GM23338 (cell line): Measurements from ENCODE around the gene PSKH1. TPM values are rescaled to one million over a fixed set of nuclear protein-coding genes. Genes with fewer than 3 reads are reported as not detected.

Source experiments
- ATAC-seq: fragments of 200-7000 bp; cut with Tn5 transposase; 3 replicates; pipeline ENCODE4 v1.9.1; 2020
- DNase-seq: peaks from one replicate; pipeline ENCODE4 v3.0.0-alpha.2; 2015; ENCODE audit warnings: low spot score
- H2AFZ ChIP-seq: fragments of 200-600 bp; sonication (generic); 2 replicates; pipeline ENCODE4 v1.8.0; 2016; ENCODE audit warnings: antibody characterized with exemption, mild to moderate bottlenecking, moderate library complexity
- H3F3A ChIP-seq: fragments of 200-600 bp; sonication (generic); replicated peaks from 2 replicates; pipeline ENCODE4 v1.8.0; 2017; ENCODE audit warnings: antibody characterized with exemption, mixed run types, low read depth
- H3K27ac ChIP-seq: fragments of 200-600 bp; sonication (generic); 2 replicates; pipeline ENCODE4 v1.6.1; 2016; ENCODE audit warnings: low read depth
- H3K27me3 ChIP-seq: fragments of 200-600 bp; sonication (generic); 2 replicates; pipeline ENCODE4 v1.8.0; 2016; ENCODE audit warnings: mild to moderate bottlenecking, mixed run types, moderate library complexity; ENCODE audit not compliant: insufficient read depth
- H3K36me3 ChIP-seq: fragments of 200-600 bp; sonication (generic); 2 replicates; pipeline ENCODE4 v1.8.0; 2016; ENCODE audit warnings: mild to moderate bottlenecking; ENCODE audit not compliant: insufficient read depth
- H3K4me1 ChIP-seq: fragments of 200-600 bp; sonication (generic); 2 replicates; pipeline ENCODE4 v1.8.0; 2016; ENCODE audit warnings: mild to moderate bottlenecking, moderate library complexity; ENCODE audit not compliant: insufficient read depth
- H3K4me2 ChIP-seq: fragments of 200-600 bp; sonication (generic); 2 replicates; pipeline ENCODE4 v1.7.1; 2017; ENCODE audit warnings: mixed run types
- H3K4me3 ChIP-seq: fragments of 200-600 bp; sonication (generic); 2 replicates; pipeline ENCODE4 v1.6.1; 2016; ENCODE audit warnings: mixed run types
- H3K79me2 ChIP-seq: fragments of 200-600 bp; sonication (generic); replicated peaks from 2 replicates; pipeline ENCODE4 v1.8.0; 2017; ENCODE audit warnings: mild to moderate bottlenecking; ENCODE audit not compliant: insufficient read depth
- H3K9me2 ChIP-seq: fragments of 200-600 bp; sonication (generic); 2 replicates; pipeline ENCODE4 v1.8.0; 2017; ENCODE audit not compliant: insufficient read depth
- H4K20me1 ChIP-seq: fragments of 200-600 bp; sonication (generic); replicated peaks from 2 replicates; pipeline ENCODE4 v1.8.0; 2017; ENCODE audit warnings: mild to moderate bottlenecking; ENCODE audit not compliant: insufficient read depth
- H3K27ac Mint-ChIP-seq: 2 replicates; pipeline ENCODE4 v1.8.0; 2020; ENCODE audit warnings: inconsistent platforms, mild to moderate bottlenecking, moderate library complexity, mixed read lengths
- H3K27me3 Mint-ChIP-seq: 3 replicates; pipeline ENCODE4 v1.8.0; 2022; ENCODE audit warnings: low read depth, mild to moderate bottlenecking, moderate library complexity, mixed read lengths, inconsistent platforms; ENCODE audit not compliant: insufficient read depth, poor library complexity
- H3K36me3 Mint-ChIP-seq: 3 replicates; pipeline ENCODE4 v1.8.0; 2021; ENCODE audit warnings: low read depth, mild to moderate bottlenecking, inconsistent platforms, moderate library complexity, mixed read lengths
- H3K4me1 Mint-ChIP-seq: 3 replicates; pipeline ENCODE4 v1.8.0; 2020; ENCODE audit warnings: mild to moderate bottlenecking, inconsistent platforms, mixed read lengths
- H3K4me3 Mint-ChIP-seq: 3 replicates; pipeline ENCODE4 v1.8.0; 2021; ENCODE audit warnings: moderate library complexity, mild to moderate bottlenecking, inconsistent platforms, mixed read lengths
- H3K9me3 Mint-ChIP-seq: 3 replicates; pipeline ENCODE4 v1.8.0; 2020; ENCODE audit warnings: moderate library complexity, mild to moderate bottlenecking, inconsistent platforms, mixed read lengths
- CREB1 ChIP-seq: fragments of 250-450 bp; sonication (Bioruptor Pico); IDR thresholded peaks from 2 replicates; pipeline ENCODE4 v1.5.0; 2020; ENCODE audit warnings: low read depth, mild to moderate bottlenecking, moderate library complexity
- CTCF ChIP-seq, 2 experiments: fragments of 200-600 bp in 1 of 2; sonication (generic) in 1 of 2; conservative IDR thresholded peaks; 2 replicates each; pipeline versions ENCODE4 v1.5.1 to v1.6.1; 2016 to 2017; ENCODE audit warnings: antibody characterized with exemption in 2 of 2, low read depth in 2 of 2, mild to moderate bottlenecking in 2 of 2, moderate library complexity in 1 of 2
- ETS1 ChIP-seq: IDR thresholded peaks from 2 replicates; pipeline ENCODE4 v1.6.1; 2016; ENCODE audit warnings: antibody characterized with exemption
- EZH2 ChIP-seq: fragments of 200-600 bp; sonication (generic); IDR thresholded peaks from one replicate; pipeline ENCODE4 v1.8.0; 2017; ENCODE audit warnings: antibody characterized with exemption, mild to moderate bottlenecking, low read depth; ENCODE audit not compliant: unreplicated experiment
- EZH2phosphoT487 ChIP-seq: fragments of 200-600 bp; sonication (generic); IDR thresholded peaks from one replicate; pipeline ENCODE4 v1.8.1; 2018; ENCODE audit warnings: antibody characterized with exemption; ENCODE audit not compliant: unreplicated experiment
- NANOG ChIP-seq: IDR thresholded peaks from 2 replicates; pipeline ENCODE4 v1.6.1; 2016; ENCODE audit warnings: antibody characterized with exemption, borderline replicate concordance
- POLR2AphosphoS5 ChIP-seq: IDR thresholded peaks from 2 replicates; pipeline ENCODE4 v1.6.1; 2016; ENCODE audit warnings: antibody characterized with exemption, low read depth
- STAT1 ChIP-seq: IDR thresholded peaks from one replicate; pipeline ENCODE4 v1.6.1; 2016; ENCODE audit warnings: antibody characterized with exemption; ENCODE audit not compliant: unreplicated experiment
- ZNF114 ChIP-seq: fragments of 250-450 bp; sonication (Bioruptor Pico); IDR thresholded peaks from 2 replicates; pipeline ENCODE4 v1.5.0; 2020; ENCODE audit warnings: mild to moderate bottlenecking, moderate library complexity
- ZNF331 ChIP-seq: fragments of 250-450 bp; sonication (Bioruptor Pico); IDR thresholded peaks from 2 replicates; pipeline ENCODE4 v1.5.0; 2020; ENCODE audit warnings: low read depth, mild to moderate bottlenecking, moderate library complexity
- polyA plus RNA-seq: library from polyadenylated mRNA; unstranded; fragments of >200 nt; fragmentation: Nextera tagmentation; extraction: Ambion mirVana; gene quantifications from 2 replicates; pipeline ENCODE4 v1.2.1, GENCODE V29; 2016
- total RNA-seq: library from RNA; depleted of rRNA; stranded (reverse); fragments of >200 nt; shearing (Covaris generic); gene quantifications from 2 replicates; pipeline ENCODE4 v1.2.3, GENCODE V29; 2014
- TF ChIP-seq, protein P1 (sequence below): IDR thresholded peaks from one replicate; pipeline ENCODE4 v1.6.1; 2018; ENCODE audit warnings: antibody characterized with exemption; ENCODE audit not compliant: unreplicated experiment
- TF ChIP-seq, protein P2 (sequence below): fragments of 250-450 bp; sonication (Bioruptor Pico); IDR thresholded peaks from 2 replicates; pipeline ENCODE4 v1.5.0; 2020; ENCODE audit warnings: mild to moderate bottlenecking, moderate library complexity

The PSKH1 gene
- total and polyA plus RNA-seq, 2 experiments from 2014 or later: 14.3 to 23.9 TPM

DNA sequence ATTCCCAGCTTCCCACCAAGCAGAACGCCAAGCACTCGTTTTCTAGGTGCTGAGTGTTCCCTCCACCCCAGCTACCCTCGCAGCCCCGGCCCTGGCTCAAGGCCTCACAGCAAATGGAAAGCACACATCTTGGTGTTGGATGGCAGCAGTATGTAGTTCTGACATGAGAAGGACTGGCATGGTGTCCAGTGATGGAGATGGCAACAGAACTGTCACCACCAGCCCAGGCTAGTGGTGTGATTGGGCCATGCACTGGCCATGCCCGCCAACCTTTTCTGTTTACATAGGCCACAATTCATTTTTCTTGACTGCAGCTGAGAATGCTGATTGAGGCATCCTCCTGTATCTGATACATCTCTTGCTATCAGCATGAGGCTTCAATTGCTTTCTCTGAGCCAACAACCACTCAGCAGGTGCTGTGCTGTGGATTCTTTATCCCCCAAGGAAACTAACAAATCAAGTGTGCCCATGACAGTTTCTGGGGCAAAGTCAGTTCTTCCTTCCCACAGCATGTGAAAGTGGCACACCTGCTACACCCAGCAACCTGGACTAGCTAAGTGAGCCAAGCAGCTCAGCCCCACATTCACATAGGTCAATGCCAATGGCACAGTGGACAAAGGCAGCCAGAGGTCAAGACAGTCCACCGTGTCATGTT lies 71.5 kb downstream of the PSKH1 start:
- peaks cover 13% of the 10 kb centered on the region for H3K27me3 Mint-ChIP-seq
- TF ChIP-seq, protein P1, sequence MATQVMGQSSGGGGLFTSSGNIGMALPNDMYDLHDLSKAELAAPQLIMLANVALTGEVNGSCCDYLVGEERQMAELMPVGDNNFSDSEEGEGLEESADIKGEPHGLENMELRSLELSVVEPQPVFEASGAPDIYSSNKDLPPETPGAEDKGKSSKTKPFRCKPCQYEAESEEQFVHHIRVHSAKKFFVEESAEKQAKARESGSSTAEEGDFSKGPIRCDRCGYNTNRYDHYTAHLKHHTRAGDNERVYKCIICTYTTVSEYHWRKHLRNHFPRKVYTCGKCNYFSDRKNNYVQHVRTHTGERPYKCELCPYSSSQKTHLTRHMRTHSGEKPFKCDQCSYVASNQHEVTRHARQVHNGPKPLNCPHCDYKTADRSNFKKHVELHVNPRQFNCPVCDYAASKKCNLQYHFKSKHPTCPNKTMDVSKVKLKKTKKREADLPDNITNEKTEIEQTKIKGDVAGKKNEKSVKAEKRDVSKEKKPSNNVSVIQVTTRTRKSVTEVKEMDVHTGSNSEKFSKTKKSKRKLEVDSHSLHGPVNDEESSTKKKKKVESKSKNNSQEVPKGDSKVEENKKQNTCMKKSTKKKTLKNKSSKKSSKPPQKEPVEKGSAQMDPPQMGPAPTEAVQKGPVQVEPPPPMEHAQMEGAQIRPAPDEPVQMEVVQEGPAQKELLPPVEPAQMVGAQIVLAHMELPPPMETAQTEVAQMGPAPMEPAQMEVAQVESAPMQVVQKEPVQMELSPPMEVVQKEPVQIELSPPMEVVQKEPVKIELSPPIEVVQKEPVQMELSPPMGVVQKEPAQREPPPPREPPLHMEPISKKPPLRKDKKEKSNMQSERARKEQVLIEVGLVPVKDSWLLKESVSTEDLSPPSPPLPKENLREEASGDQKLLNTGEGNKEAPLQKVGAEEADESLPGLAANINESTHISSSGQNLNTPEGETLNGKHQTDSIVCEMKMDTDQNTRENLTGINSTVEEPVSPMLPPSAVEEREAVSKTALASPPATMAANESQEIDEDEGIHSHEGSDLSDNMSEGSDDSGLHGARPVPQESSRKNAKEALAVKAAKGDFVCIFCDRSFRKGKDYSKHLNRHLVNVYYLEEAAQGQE: no peak
- TF ChIP-seq CREB1 (no peak), EZH2phosphoT487 (no peak), EZH2 (no peak), ZNF331 (CRISPR knock-in tag) (no peak), CTCF (conservative IDR thresholded peaks at IDR 0.05; ENCODE audit: low read depth in 2 of 2) (no peak), NANOG (no peak), ETS1 (no peak), POLR2AphosphoS5 (no peak), ZNF114 (CRISPR knock-in tag) (no peak), STAT1 (no peak)
- TF ChIP-seq, protein P2, sequence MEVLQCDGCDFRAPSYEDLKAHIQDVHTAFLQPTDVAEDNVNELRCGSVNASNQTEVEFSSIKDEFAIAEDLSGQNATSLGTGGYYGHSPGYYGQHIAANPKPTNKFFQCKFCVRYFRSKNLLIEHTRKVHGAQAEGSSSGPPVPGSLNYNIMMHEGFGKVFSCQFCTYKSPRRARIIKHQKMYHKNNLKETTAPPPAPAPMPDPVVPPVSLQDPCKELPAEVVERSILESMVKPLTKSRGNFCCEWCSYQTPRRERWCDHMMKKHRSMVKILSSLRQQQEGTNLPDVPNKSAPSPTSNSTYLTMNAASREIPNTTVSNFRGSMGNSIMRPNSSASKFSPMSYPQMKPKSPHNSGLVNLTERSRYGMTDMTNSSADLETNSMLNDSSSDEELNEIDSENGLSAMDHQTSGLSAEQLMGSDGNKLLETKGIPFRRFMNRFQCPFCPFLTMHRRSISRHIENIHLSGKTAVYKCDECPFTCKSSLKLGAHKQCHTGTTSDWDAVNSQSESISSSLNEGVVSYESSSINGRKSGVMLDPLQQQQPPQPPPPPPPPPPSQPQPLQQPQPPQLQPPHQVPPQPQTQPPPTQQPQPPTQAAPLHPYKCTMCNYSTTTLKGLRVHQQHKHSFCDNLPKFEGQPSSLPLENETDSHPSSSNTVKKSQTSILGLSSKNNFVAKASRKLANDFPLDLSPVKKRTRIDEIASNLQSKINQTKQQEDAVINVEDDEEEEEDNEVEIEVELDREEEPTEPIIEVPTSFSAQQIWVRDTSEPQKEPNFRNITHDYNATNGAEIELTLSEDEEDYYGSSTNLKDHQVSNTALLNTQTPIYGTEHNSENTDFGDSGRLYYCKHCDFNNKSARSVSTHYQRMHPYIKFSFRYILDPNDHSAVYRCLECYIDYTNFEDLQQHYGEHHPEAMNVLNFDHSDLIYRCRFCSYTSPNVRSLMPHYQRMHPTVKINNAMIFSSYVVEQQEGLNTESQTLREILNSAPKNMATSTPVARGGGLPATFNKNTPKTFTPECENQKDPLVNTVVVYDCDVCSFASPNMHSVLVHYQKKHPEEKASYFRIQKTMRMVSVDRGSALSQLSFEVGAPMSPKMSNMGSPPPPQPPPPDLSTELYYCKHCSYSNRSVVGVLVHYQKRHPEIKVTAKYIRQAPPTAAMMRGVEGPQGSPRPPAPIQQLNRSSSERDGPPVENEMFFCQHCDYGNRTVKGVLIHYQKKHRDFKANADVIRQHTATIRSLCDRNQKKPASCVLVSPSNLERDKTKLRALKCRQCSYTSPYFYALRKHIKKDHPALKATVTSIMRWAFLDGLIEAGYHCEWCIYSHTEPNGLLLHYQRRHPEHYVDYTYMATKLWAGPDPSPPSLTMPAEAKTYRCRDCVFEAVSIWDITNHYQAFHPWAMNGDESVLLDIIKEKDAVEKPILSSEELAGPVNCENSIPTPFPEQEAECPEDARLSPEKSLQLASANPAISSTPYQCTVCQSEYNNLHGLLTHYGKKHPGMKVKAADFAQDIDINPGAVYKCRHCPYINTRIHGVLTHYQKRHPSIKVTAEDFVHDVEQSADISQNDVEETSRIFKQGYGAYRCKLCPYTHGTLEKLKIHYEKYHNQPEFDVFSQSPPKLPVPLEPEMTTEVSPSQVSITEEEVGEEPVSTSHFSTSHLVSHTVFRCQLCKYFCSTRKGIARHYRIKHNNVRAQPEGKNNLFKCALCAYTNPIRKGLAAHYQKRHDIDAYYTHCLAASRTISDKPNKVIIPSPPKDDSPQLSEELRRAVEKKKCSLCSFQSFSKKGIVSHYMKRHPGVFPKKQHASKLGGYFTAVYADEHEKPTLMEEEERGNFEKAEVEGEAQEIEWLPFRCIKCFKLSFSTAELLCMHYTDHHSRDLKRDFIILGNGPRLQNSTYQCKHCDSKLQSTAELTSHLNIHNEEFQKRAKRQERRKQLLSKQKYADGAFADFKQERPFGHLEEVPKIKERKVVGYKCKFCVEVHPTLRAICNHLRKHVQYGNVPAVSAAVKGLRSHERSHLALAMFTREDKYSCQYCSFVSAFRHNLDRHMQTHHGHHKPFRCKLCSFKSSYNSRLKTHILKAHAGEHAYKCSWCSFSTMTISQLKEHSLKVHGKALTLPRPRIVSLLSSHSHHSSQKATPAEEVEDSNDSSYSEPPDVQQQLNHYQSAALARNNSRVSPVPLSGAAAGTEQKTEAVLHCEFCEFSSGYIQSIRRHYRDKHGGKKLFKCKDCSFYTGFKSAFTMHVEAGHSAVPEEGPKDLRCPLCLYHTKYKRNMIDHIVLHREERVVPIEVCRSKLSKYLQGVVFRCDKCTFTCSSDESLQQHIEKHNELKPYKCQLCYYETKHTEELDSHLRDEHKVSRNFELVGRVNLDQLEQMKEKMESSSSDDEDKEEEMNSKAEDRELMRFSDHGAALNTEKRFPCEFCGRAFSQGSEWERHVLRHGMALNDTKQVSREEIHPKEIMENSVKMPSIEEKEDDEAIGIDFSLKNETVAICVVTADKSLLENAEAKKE (CRISPR knock-in tag): no peak
- Histone ChIP-seq H3K27me3 (no peaks in the 10 kb centered on the region), H3K4me3 (no peak overlapping the region), H3K27ac (peak overlapping the region; percentile 3; the same call in 1 of the 2 replicates), H4K20me1 (peaks cover 25% of the 10 kb centered on the region), H3K4me2 (peak overlapping the region; percentile 66), H3F3A (0 out of 2 replicates have a peak, but pooled peaks cover 19% of the 10 kb centered on the region), H3K9me2 (no peaks in the 10 kb centered on the region), H2AFZ (no peak overlapping the region), H3K4me1 (peaks cover 38% of the 10 kb centered on the region), H3K36me3 (peaks cover 4% of the 10 kb centered on the region), H3K79me2 (peaks cover 42% of the 10 kb centered on the region)
- H3K9me3 Mint-ChIP-seq: no peaks in the 10 kb centered on the region; the same call in 2 of the 3 replicates
- no peak overlapping the region for H3K4me3 Mint-ChIP-seq
- DNase-seq: no peak
- H3K36me3 Mint-ChIP-seq: peaks cover 20% of the 10 kb centered on the region
- no peak for ATAC-seq
- no peak overlapping the region for H3K27ac Mint-ChIP-seq
- peaks cover 41% of the 10 kb centered on the region for H3K4me1 Mint-ChIP-seq
